Neural crest cell (in vitro differentiated cells): ENCODE measurements around the gene ADGRB2. TPM values are rescaled to one million over a fixed set of nuclear protein-coding genes. Genes with fewer than 3 reads are reported as not detected.
A peak's percentile ranks its signal among the peaks of the same experiment; 100 is the strongest.

Experiments
- DNase-seq: peaks from one replicate; pipeline ENCODE4 v3.0.0; 2021; ENCODE audit warnings: low read depth, mixed read lengths, low spot score
- H3K27ac Mint-ChIP-seq: one replicate; pipeline ENCODE4 v1.8.0; 2021; ENCODE audit warnings: mild to moderate bottlenecking, mixed read lengths; ENCODE audit not compliant: unreplicated experiment
- H3K27me3 Mint-ChIP-seq: 2 replicates; pipeline ENCODE4 v1.8.0; 2021; ENCODE audit warnings: low read depth, mild to moderate bottlenecking, mixed read lengths
- H3K36me3 Mint-ChIP-seq: 2 replicates; pipeline ENCODE4 v1.8.0; 2021; ENCODE audit warnings: low read depth, mild to moderate bottlenecking, mixed read lengths
- H3K4me1 Mint-ChIP-seq: 2 replicates; pipeline ENCODE4 v1.8.0; 2021; ENCODE audit warnings: mixed read lengths
- H3K4me3 Mint-ChIP-seq: one replicate; pipeline ENCODE4 v1.8.0; 2021; ENCODE audit warnings: mild to moderate bottlenecking, mixed read lengths
- H3K9me3 Mint-ChIP-seq: 2 replicates; pipeline ENCODE4 v1.8.0; 2021; ENCODE audit warnings: mixed read lengths
- CTCF ChIP-seq: fragments of 200-600 bp; sonication (generic); conservative IDR thresholded peaks from 2 replicates; pipeline ENCODE4 v1.5.0; 2021; ENCODE audit warnings: antibody characterized with exemption, mild to moderate bottlenecking
- total RNA-seq: library from RNA; stranded (reverse); gene quantifications from 2 replicates; pipeline ENCODE4 v1.2.1, GENCODE V29; 2021

ADGRB2 gene
- total RNA-seq, 1 donor from 2014 or later, result 18.8 TPM

GRCh38 chr1:31702836-31703404 is 61.2 kb downstream of the ADGRB2 start:
- Mint-ChIP-seq H3K27me3 (peaks cover 42% of the 10 kb centered on the region), H3K4me3 (no peak overlapping the region), H3K4me1 (peaks cover 6% of the 10 kb centered on the region), H3K27ac (no peak overlapping the region), H3K9me3 (no peaks in the 10 kb centered on the region), H3K36me3 (no peaks in the 10 kb centered on the region)
- no peak for TF ChIP-seq CTCF
- no peak for DNase-seq

- Mint-ChIP-seq H3K9me3 (no peaks in the 10 kb centered on the region), H3K27me3 (peaks cover 30% of the 10 kb centered on the region), H3K27ac (peak overlapping the region; percentile 69), H3K4me1 (peaks cover 12% of the 10 kb centered on the region), H3K36me3 (no peaks in the 10 kb centered on the region), H3K4me3 (no peak overlapping the region)
- TF ChIP-seq CTCF, result no peak
- DNase-seq, result no peak
Measured at GRCh38 chr1:31701091-31701736, 62.9 kb downstream of the ADGRB2 start.

GRCh38 chr1:31700468-31701090 is 63.6 kb downstream of the ADGRB2 start:
- no peak overlapping the region for H3K4me3 Mint-ChIP-seq

GRCh38 chr1:31699341-31699891 is 64.7 kb downstream of the ADGRB2 start:
- H3K4me1 Mint-ChIP-seq, result peaks cover 6% of the 10 kb centered on the region
- TF ChIP-seq CTCF, result no peak
- no peak overlapping the region for H3K4me3 Mint-ChIP-seq
- H3K27me3 Mint-ChIP-seq, result peaks cover 13% of the 10 kb centered on the region
- peak overlapping the region; percentile 38 for H3K27ac Mint-ChIP-seq
- no peaks in the 10 kb centered on the region for H3K36me3 Mint-ChIP-seq
- no peak for DNase-seq
- H3K9me3 Mint-ChIP-seq, result no peaks in the 10 kb centered on the region

More at GRCh38 chr1:31700468-31701090, 63.6 kb downstream of the ADGRB2 start:
- Mint-ChIP-seq H3K27me3 (peaks cover 24% of the 10 kb centered on the region), H3K36me3 (no peaks in the 10 kb centered on the region), H3K27ac (no peak overlapping the region), H3K4me1 (peaks cover 12% of the 10 kb centered on the region), H3K9me3 (no peaks in the 10 kb centered on the region)
- no peak for TF ChIP-seq CTCF
- DNase-seq, result no peak

DNA sequence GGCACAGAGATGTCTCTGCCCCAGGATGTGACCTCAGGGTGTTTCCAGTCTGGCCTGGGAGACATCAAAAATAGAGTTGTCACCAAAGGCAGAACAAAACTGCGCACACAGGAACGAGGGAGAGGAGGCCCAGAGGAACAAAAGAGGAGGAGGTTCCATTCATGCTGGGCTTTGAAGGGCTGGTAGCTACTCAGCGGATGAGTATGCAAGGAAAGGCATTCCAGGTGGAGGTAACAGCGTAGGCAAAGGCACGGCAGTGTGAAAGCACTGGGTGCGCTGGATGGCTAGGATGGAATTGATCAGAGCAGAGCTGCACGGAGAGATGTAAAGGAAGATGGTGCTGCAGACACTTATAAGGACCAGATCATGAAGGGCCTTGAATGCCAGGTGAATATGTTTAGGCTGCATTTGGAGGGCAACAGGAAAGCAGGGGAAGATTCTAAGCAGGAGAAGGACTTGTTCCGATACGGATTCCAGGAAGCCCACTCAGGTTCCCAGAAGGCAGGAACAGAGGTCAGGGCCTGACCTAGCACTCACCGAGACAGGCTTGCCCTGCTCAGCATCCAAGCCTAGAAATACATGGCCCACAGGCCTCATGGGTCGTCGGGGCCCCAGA is 66.7 kb downstream of the ADGRB2 start:
- no peak for TF ChIP-seq CTCF
- Mint-ChIP-seq H3K27me3 (no peaks in the 10 kb centered on the region), H3K36me3 (no peaks in the 10 kb centered on the region), H3K27ac (no peak overlapping the region), H3K9me3 (no peaks in the 10 kb centered on the region), H3K4me1 (peaks cover 9% of the 10 kb centered on the region), H3K4me3 (no peak overlapping the region)
- no peak for DNase-seq
